ENCODE results near the gene NEDD8.

DNA sequence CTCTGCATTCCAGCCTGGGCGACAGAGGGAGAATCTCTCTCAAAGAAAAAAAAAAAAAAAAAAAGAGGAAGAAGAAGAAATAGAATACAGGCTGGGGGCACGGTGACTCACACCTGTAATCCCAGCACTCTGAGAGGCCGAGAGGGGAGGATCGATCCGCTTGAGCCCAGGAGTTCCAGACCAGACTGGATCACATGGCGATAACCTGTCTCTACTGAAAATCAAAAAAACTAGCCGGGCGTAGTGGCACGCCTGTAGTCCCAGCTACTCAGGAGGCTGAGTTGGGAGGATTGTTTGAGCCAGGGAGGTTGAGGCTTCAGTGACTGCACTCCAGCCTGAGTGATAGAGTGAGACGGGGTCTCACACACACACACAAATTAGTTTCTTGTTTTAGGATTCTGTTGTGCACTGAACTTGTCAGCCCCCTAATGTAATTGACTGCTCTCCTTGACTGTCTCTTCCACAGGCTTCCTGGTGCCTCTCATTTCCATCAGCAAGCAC is 11.2 kb upstream of the NEDD8 start:
- no peak for TF ChIP-seq BHLHE40 (IDR thresholded peaks at IDR 0.05; ENCODE audit: borderline replicate concordance)
- TF ChIP-seq TARDBP (IDR thresholded peaks at IDR 0.05), result no peak
- peak; percentile 77 for TF ChIP-seq ZNF384 (IDR thresholded peaks at IDR 0.05)
- TF ChIP-seq, protein P1, sequence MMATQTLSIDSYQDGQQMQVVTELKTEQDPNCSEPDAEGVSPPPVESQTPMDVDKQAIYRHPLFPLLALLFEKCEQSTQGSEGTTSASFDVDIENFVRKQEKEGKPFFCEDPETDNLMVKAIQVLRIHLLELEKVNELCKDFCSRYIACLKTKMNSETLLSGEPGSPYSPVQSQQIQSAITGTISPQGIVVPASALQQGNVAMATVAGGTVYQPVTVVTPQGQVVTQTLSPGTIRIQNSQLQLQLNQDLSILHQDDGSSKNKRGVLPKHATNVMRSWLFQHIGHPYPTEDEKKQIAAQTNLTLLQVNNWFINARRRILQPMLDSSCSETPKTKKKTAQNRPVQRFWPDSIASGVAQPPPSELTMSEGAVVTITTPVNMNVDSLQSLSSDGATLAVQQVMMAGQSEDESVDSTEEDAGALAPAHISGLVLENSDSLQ (IDR thresholded peaks at IDR 0.05), result no peak
- no peak for TF ChIP-seq L3MBTL2 (conservative IDR thresholded peaks at IDR 0.05)
- no peak for TF ChIP-seq ELF4 (IDR thresholded peaks at IDR 0.05)
- no peak for TF ChIP-seq SP1 (IDR thresholded peaks at IDR 0.05)
- TF ChIP-seq NFRKB (IDR thresholded peaks at IDR 0.05), result no peak
- TF ChIP-seq FOXA1 (IDR thresholded peaks at IDR 0.05), result no peak
